DND-41 (cell line): ENCODE measurements around the gene SLC2A11.

Experiments
- EZH2 ChIP-seq: IDR thresholded peaks from 3 replicates; pipeline ENCODE4 v1.6.1; 2012; ENCODE audit warnings: borderline replicate concordance, low read depth, mild to moderate bottlenecking, moderate library complexity, low read length, inconsistent platforms; ENCODE audit not compliant: severe bottlenecking
- TF ChIP-seq, protein P1 (sequence below): IDR thresholded peaks from 2 replicates; pipeline ENCODE4 v1.5.1; 2012; ENCODE audit warnings: borderline replicate concordance, low read length, moderate library complexity, mild to moderate bottlenecking; ENCODE audit not compliant: poor library complexity, severe bottlenecking; ENCODE audit errors: extremely low read depth

DNA sequence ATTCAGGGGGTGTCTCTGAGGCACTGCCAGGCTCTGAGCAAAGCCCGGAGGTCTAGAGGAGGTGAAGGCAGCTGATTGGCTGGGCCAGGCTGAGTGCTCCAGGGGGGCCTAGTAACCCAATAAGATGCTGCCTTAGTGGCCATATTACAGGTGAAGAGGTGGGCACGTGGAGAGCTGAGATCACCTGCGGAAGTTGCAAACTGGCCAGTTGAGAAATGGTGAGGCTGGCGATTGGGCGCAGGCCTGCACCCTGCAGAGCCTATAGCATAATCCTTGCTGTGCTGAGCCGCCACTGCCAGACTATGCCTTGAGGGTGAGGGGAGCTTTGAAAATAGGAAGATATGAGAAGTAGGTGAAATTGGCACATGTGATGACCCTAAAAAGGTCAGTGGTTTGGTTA, 40.5 kb upstream of the SLC2A11 start:
- TF ChIP-seq, protein P1, sequence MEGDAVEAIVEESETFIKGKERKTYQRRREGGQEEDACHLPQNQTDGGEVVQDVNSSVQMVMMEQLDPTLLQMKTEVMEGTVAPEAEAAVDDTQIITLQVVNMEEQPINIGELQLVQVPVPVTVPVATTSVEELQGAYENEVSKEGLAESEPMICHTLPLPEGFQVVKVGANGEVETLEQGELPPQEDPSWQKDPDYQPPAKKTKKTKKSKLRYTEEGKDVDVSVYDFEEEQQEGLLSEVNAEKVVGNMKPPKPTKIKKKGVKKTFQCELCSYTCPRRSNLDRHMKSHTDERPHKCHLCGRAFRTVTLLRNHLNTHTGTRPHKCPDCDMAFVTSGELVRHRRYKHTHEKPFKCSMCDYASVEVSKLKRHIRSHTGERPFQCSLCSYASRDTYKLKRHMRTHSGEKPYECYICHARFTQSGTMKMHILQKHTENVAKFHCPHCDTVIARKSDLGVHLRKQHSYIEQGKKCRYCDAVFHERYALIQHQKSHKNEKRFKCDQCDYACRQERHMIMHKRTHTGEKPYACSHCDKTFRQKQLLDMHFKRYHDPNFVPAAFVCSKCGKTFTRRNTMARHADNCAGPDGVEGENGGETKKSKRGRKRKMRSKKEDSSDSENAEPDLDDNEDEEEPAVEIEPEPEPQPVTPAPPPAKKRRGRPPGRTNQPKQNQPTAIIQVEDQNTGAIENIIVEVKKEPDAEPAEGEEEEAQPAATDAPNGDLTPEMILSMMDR: no peak
- no peak for TF ChIP-seq EZH2
